Endothelial cell of umbilical vein (primary cell): ENCODE data around the gene RDX.

Experiments
- EZH2 ChIP-seq: IDR thresholded peaks from 2 replicates; pipeline ENCODE4 v1.6.1; 2012; ENCODE audit warnings: borderline replicate concordance, low read depth, mild to moderate bottlenecking, moderate library complexity, low read length, inconsistent platforms; ENCODE audit not compliant: severe bottlenecking
- JUN ChIP-seq: IDR thresholded peaks from 2 replicates; pipeline ENCODE4 v1.6.1; 2011; ENCODE audit warnings: borderline replicate concordance, low read depth; ENCODE audit not compliant: insufficient read length, insufficient read depth
- POLR2A ChIP-seq: IDR thresholded peaks from 2 replicates; pipeline ENCODE4 v1.6.1; 2012; ENCODE audit warnings: low read depth, mild to moderate bottlenecking, control low read depth, low read length
- POLR2AphosphoS5 ChIP-seq: IDR thresholded peaks from 2 replicates; pipeline ENCODE4 v1.6.1; 2012; ENCODE audit warnings: low read depth, mild to moderate bottlenecking, control low read depth, low read length, moderate library complexity; ENCODE audit not compliant: insufficient read depth
- TF ChIP-seq, protein P1 (sequence below), 2 donors: IDR thresholded peaks; 1 replicate in 1 of 2; 2 replicates in 1 of 2; pipeline ENCODE4 v1.5.1; 2011; ENCODE audit warnings: low read length in 2 of 2, mild to moderate bottlenecking in 2 of 2, moderate library complexity in 2 of 2, control low read depth in 1 of 2, inconsistent platforms in 1 of 2, low read depth in 1 of 2; ENCODE audit not compliant: insufficient read depth in 1 of 2; ENCODE audit errors: extremely low read depth in 1 of 2
- TF ChIP-seq, protein P2 (sequence below): IDR thresholded peaks from 2 replicates; pipeline ENCODE4 v1.6.1; 2011; ENCODE audit not compliant: insufficient read depth, insufficient read length

DNA sequence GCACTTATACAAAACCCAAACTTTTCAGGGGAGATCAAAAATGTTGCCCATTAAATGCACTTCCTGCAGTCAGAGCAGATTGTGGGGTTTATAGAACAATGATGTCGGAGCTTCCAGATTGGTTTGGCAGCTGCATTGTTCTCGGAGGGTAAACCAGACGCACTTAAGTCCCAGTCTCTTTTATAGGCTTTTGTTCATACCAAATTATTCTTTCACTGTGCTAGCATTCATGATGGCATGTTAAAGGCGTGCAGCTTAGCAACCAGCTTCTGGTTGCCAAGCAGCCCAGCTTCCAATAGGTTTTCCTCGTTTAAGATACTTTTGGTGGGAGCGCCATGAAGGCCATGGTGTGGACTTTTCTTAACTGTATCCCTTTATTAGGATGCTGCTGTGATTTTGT lies 162.3 kb downstream of the RDX start:
- TF ChIP-seq, protein P1, sequence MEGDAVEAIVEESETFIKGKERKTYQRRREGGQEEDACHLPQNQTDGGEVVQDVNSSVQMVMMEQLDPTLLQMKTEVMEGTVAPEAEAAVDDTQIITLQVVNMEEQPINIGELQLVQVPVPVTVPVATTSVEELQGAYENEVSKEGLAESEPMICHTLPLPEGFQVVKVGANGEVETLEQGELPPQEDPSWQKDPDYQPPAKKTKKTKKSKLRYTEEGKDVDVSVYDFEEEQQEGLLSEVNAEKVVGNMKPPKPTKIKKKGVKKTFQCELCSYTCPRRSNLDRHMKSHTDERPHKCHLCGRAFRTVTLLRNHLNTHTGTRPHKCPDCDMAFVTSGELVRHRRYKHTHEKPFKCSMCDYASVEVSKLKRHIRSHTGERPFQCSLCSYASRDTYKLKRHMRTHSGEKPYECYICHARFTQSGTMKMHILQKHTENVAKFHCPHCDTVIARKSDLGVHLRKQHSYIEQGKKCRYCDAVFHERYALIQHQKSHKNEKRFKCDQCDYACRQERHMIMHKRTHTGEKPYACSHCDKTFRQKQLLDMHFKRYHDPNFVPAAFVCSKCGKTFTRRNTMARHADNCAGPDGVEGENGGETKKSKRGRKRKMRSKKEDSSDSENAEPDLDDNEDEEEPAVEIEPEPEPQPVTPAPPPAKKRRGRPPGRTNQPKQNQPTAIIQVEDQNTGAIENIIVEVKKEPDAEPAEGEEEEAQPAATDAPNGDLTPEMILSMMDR (IDR thresholded peaks at IDR 0.05; ENCODE audit: extremely low read depth in 1 of 2, insufficient read depth in 1 of 2, low read depth in 1 of 2, low read length in 2 of 2): no peak
- TF ChIP-seq EZH2: no peak
- TF ChIP-seq POLR2A: no peak
- TF ChIP-seq POLR2AphosphoS5: no peak
- TF ChIP-seq, protein P2, sequence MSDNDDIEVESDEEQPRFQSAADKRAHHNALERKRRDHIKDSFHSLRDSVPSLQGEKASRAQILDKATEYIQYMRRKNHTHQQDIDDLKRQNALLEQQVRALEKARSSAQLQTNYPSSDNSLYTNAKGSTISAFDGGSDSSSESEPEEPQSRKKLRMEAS: no peak
- no peak for TF ChIP-seq JUN
